Stimulated activated CD4-positive, alpha-beta T cell treated with anti-CD3 and anti-CD28 coated beads, Interleukin-12 subunit alpha, Interleukin-12 subunit beta, amount 100 ng/mL, for 24 hours (primary cell): Measurements from ENCODE around the gene TEX11.

Experiments used
- DNase-seq, 2 experiments: peaks; one replicate each; pipeline ENCODE4 v3.0.0-alpha.2; 2020; ENCODE audit warnings: low read depth in 2 of 2

Gene TEX11

GRCh38 chrX:70496491-70496890 is 412.0 kb downstream of the TEX11 start:
- DNase-seq: no peak

- DNase-seq: peak in 1 of 2 experiments; percentile 2
Observed at GRCh38 chrX:70494441-70494840, 414.1 kb downstream of the TEX11 start.

- DNase-seq: no peak
Observed at GRCh38 chrX:70488856-70489255, 419.7 kb downstream of the TEX11 start.

- DNase-seq: no peak
Observed at GRCh38 chrX:70485466-70485865, 423.0 kb downstream of the TEX11 start.

- no peak for DNase-seq
Observed at GRCh38 chrX:70482300-70482699, 426.2 kb downstream of the TEX11 start.

GRCh38 chrX:70481471-70482270 is 426.8 kb downstream of the TEX11 start:
- no peak for DNase-seq

- no peak for DNase-seq
Observed at GRCh38 chrX:70480660-70481018, 427.9 kb downstream of the TEX11 start.

GRCh38 chrX:70479922-70480659 is 428.4 kb downstream of the TEX11 start:
- DNase-seq: no peak

GRCh38 chrX:70479247-70479921 is 429.1 kb downstream of the TEX11 start:
- DNase-seq: no peak
